Coronary artery (tissue), 2 donors: Measurements from ENCODE around the gene THSD7B.

Experiments
- DNase-seq: peaks from one replicate; pipeline ENCODE4 v3.0.0-alpha.2; 2017; ENCODE audit warnings: low spot score
- H3K27ac ChIP-seq, 2 donors: fragments of 200-600 bp; sonication (generic); one replicate each; pipeline ENCODE4 v1.5.1; 2016 to 2019
- H3K4me3 ChIP-seq: fragments of 200-600 bp; sonication (generic); 2 replicates; pipeline ENCODE4 v1.5.1; 2016; ENCODE audit warnings: mild to moderate bottlenecking, moderate library complexity
- TF ChIP-seq, protein P1 (sequence below): fragments of 200-600 bp; sonication (generic); IDR thresholded peaks from one replicate; pipeline ENCODE4 v1.5.1; 2019; ENCODE audit warnings: antibody characterized with exemption

The THSD7B gene

DNA sequence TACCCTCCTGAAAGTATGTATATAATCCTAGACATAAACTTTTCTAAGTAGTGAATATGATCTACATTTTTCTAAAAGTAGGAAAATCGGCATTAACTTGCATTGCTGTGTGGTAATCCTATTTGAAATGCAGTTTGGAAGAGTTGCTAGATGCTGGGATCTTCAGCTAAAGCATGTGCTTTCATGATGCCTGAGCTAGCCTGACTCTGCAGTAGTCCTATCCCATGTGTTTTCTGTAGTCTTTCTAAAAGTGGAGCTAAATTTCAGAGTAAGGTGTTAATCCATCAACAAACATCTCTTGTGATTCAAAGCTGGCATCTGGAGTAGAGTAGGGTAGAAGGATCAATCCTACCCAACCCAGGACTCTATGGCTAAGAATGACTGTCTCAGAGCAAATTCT, 229.4 kb downstream of the THSD7B start:
- no peak overlapping the region for H3K4me3 ChIP-seq
- TF ChIP-seq, protein P1, sequence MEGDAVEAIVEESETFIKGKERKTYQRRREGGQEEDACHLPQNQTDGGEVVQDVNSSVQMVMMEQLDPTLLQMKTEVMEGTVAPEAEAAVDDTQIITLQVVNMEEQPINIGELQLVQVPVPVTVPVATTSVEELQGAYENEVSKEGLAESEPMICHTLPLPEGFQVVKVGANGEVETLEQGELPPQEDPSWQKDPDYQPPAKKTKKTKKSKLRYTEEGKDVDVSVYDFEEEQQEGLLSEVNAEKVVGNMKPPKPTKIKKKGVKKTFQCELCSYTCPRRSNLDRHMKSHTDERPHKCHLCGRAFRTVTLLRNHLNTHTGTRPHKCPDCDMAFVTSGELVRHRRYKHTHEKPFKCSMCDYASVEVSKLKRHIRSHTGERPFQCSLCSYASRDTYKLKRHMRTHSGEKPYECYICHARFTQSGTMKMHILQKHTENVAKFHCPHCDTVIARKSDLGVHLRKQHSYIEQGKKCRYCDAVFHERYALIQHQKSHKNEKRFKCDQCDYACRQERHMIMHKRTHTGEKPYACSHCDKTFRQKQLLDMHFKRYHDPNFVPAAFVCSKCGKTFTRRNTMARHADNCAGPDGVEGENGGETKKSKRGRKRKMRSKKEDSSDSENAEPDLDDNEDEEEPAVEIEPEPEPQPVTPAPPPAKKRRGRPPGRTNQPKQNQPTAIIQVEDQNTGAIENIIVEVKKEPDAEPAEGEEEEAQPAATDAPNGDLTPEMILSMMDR, result no peak
- H3K27ac ChIP-seq, result no peak overlapping the region
- no peak for DNase-seq

DNA sequence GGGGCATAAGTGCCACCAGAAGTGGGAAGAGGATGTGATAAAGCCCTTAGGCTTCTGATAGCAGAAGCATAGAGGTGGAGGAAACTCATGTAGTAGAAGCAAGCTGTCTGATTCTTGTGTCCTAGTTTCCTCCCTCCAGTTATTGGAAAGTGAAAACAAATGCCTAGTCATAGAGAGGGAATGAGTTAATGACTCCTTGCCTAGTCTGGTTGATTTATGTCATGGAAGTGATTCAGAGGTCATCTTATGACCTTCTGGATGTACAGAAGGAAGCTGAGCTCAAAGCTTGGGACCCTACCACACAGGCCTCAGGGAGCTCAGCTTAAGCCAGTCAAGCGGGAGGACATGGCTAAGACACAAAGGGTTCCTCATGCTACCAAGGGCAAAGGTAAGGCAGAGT, 232.2 kb downstream of the THSD7B start:
- Histone ChIP-seq H3K27ac (no peak overlapping the region), H3K4me3 (no peak overlapping the region)
- TF ChIP-seq, protein P1, result no peak
- no peak for DNase-seq

- TF ChIP-seq, protein P1, result no peak
- no peak overlapping the region for H3K4me3 ChIP-seq
- no peak for DNase-seq
Observed at GRCh38 chr2:137000811-137001210, 235.5 kb downstream of the THSD7B start.

GRCh38 chr2:137002896-137003295, 237.6 kb downstream of the THSD7B start:
- no peak for DNase-seq
- TF ChIP-seq, protein P1, result no peak
- no peak overlapping the region for H3K27ac ChIP-seq
- H3K4me3 ChIP-seq, result no peak overlapping the region

More at GRCh38 chr2:137000811-137001210, 235.5 kb downstream of the THSD7B start:
- no peak overlapping the region for H3K27ac ChIP-seq

GRCh38 chr2:137005210-137005609, 239.9 kb downstream of the THSD7B start:
- no peak overlapping the region for H3K4me3 ChIP-seq
- TF ChIP-seq, protein P1, result no peak
- H3K27ac ChIP-seq, result no peak overlapping the region
- no peak for DNase-seq

GRCh38 chr2:137007938-137008337, 242.6 kb downstream of the THSD7B start:
- no peak overlapping the region for H3K4me3 ChIP-seq
- TF ChIP-seq, protein P1, result no peak

GRCh38 chr2:137009953-137010352, 244.6 kb downstream of the THSD7B start:
- DNase-seq, result no peak
- H3K4me3 ChIP-seq, result no peak overlapping the region
- no peak overlapping the region for H3K27ac ChIP-seq
- TF ChIP-seq, protein P1, result no peak

More at GRCh38 chr2:137007938-137008337, 242.6 kb downstream of the THSD7B start:
- DNase-seq, result no peak
- H3K27ac ChIP-seq, result no peak overlapping the region
